K562 (cell line): ENCODE data around the gene ARV1. TPM values are rescaled to one million over a fixed set of nuclear protein-coding genes. Genes with fewer than 3 reads are reported as not detected.

Experiments used
- HLTF ChIP-seq: fragments of 450-650 bp; IDR thresholded peaks from 2 replicates; pipeline ENCODE4 v1.6.1; 2016
- HNRNPL ChIP-seq: fragments of 200-400 bp; formaldehyde crosslinking; IDR thresholded peaks from 2 replicates; pipeline ENCODE4 v1.6.1; 2017; ENCODE audit warnings: low read depth, mild to moderate bottlenecking, low read length
- JUN ChIP-seq, 2 experiments: sonication (generic) in 1 of 2; formaldehyde crosslinking in 1 of 2; IDR thresholded peaks; 2 replicates each; pipeline versions ENCODE4 v1.6.1 to v1.8.0; 2012 to 2022; ENCODE audit warnings: borderline replicate concordance in 2 of 2, mild to moderate bottlenecking in 2 of 2, improper control_type of control experiment in 1 of 2, low read depth in 1 of 2, low read length in 1 of 2, missing genetic modification reagents in 1 of 2
- PCBP1 ChIP-seq: fragments of 200-400 bp; formaldehyde crosslinking; IDR thresholded peaks from 2 replicates; pipeline ENCODE4 v1.6.1; 2018; ENCODE audit warnings: mild to moderate bottlenecking, low read depth, low read length; ENCODE audit not compliant: poor library complexity, severe bottlenecking
- POLR2H ChIP-seq: IDR thresholded peaks from 2 replicates; pipeline ENCODE4 v1.6.1; 2016; ENCODE audit warnings: missing genetic modification characterization, low read depth, mild to moderate bottlenecking, control low read depth, missing compliant biosample characterization, moderate library complexity
- PRMT5 ChIP-seq: sonication (generic); formaldehyde crosslinking; IDR thresholded peaks from 2 replicates; pipeline ENCODE4 v1.5.0; 2020; ENCODE audit warnings: missing genetic modification reagents
- PTTG1 ChIP-seq: fragments of 450-650 bp; IDR thresholded peaks from 2 replicates; pipeline ENCODE4 v1.6.1; 2016; ENCODE audit warnings: low read depth, mild to moderate bottlenecking, missing genetic modification characterization, missing compliant biosample characterization
- SAFB2 ChIP-seq: fragments of 200-400 bp; formaldehyde crosslinking; IDR thresholded peaks from 2 replicates; pipeline ENCODE4 v1.6.1; 2018; ENCODE audit warnings: borderline replicate concordance, low read length, low read depth, moderate library complexity; ENCODE audit not compliant: severe bottlenecking
- SMARCB1 ChIP-seq: IDR thresholded peaks from 2 replicates; pipeline ENCODE4 v1.6.1; 2011; ENCODE audit warnings: improper control_type of control experiment, low read depth; ENCODE audit not compliant: insufficient read length
- ZNF23 ChIP-seq: fragments of 250-450 bp; sonication (Bioruptor Pico); IDR thresholded peaks from 2 replicates; pipeline ENCODE4 v1.4.0; 2020; ENCODE audit warnings: mild to moderate bottlenecking
- ZNF324 ChIP-seq: fragments of 250-450 bp; sonication (Bioruptor Pico); IDR thresholded peaks from 2 replicates; pipeline ENCODE4 v1.4.0; 2020; ENCODE audit warnings: mild to moderate bottlenecking
- ZNF436 ChIP-seq: fragments of 250-450, 450-650 bp; sonication (Bioruptor Pico); formaldehyde crosslinking; IDR thresholded peaks from 2 replicates; pipeline ENCODE4 v1.7.0; 2020; ENCODE audit warnings: mild to moderate bottlenecking
- ZNF583 ChIP-seq: fragments of 250-450 bp; sonication (Bioruptor Pico); IDR thresholded peaks from 2 replicates; pipeline ENCODE4 v1.4.0; 2020
- polyA plus RNA-seq, 8 experiments: library from polyadenylated mRNA; depleted of rRNA in 4 of 8; stranded (reverse) in 5 of 8; unstranded in 3 of 8; fragments of >200 nt; fragmentation: Nextera tagmentation in 2 of 8; fragmentation: Illumina TruSeq in 1 of 8; extraction: Ambion mirVana in 2 of 8; extraction: Trizol in 1 of 8; gene quantifications; 2 replicates each; pipeline versions ENCODE4 v1.2.1 to v1.2.3, GENCODE V29; 2011 to 2014; ENCODE audit warnings: inconsistent platforms in 1 of 8, missing spikeins in 1 of 8
- total RNA-seq, 7 experiments: library from RNA; depleted of rRNA in 6 of 7; stranded (reverse); fragments of >200 nt in 6 of 7; fragmentation: Illumina TruSeq in 2 of 7; extraction: Trizol in 2 of 7; gene quantifications; 2 replicates each; pipeline versions ENCODE4 v1.2.1 to v1.2.3, GENCODE V29; 2011 to 2021; ENCODE audit warnings: low replicate concordance in 1 of 7
- TF ChIP-seq, protein P1 (sequence below), 2 experiments: fragments of 450-650 bp; IDR thresholded peaks; 2 replicates each; pipeline ENCODE4 v1.6.1; 2018; ENCODE audit warnings: mild to moderate bottlenecking in 2 of 2, low read depth in 1 of 2; ENCODE audit not compliant: partially characterized antibody in 2 of 2
- TF ChIP-seq, protein P2 (sequence below): IDR thresholded peaks from 2 replicates; pipeline ENCODE4 v1.6.1; 2011; ENCODE audit warnings: borderline replicate concordance, low read depth, mild to moderate bottlenecking, moderate library complexity, low read length; ENCODE audit not compliant: insufficient read depth, poor library complexity, severe bottlenecking
- TF ChIP-seq, protein P3 (sequence below): sonication (generic); formaldehyde crosslinking; IDR thresholded peaks from 2 replicates; pipeline ENCODE4 v1.8.0; 2022; ENCODE audit warnings: mild to moderate bottlenecking, missing genetic modification reagents
- TF ChIP-seq, protein P4 (sequence below): fragments of 250-450 bp; sonication (Bioruptor Pico); IDR thresholded peaks from 2 replicates; pipeline ENCODE4 v1.5.0; 2020; ENCODE audit warnings: mild to moderate bottlenecking, borderline replicate concordance

The ARV1 gene
- total and polyA plus RNA-seq, 9 of the 15 experiments (the other 6 are each of a cell fraction or from before 2014, with no cell fraction given) = 54.8 to 139 (median 74.0) TPM

DNA sequence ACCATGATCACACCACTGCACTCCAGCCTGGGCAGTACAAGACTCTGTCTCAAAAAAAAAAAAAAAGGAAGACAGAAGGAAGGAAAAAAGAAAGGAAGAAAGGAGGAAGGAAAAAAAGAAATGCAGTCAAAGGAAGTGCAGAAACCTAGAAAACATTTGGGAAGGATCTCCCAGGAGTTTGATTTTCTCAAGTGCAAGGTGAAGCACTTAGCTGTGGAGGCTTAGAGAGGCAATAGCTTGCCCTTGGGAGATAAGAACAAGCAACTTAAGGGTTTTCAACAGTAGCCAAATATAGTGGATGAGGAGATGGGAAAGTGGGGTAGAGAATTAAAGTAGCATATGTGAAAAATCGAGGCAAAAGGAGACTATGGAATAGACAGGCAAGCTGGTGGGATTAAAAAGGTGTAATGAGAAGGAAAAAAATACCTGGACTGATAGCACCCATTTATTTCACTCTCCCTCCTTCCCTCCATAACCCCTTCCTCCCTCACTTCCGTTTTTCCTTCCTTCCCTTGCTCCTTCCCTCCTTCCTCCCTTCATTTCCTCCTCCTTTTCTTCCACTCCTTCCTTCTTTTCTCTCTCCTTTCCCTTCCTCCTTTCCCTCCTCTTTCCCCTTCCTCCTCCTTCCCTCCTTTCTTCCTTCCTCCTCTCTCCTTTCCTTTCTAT, 68.0 kb downstream of the ARV1 start (continued):
- TF ChIP-seq, protein P1, sequence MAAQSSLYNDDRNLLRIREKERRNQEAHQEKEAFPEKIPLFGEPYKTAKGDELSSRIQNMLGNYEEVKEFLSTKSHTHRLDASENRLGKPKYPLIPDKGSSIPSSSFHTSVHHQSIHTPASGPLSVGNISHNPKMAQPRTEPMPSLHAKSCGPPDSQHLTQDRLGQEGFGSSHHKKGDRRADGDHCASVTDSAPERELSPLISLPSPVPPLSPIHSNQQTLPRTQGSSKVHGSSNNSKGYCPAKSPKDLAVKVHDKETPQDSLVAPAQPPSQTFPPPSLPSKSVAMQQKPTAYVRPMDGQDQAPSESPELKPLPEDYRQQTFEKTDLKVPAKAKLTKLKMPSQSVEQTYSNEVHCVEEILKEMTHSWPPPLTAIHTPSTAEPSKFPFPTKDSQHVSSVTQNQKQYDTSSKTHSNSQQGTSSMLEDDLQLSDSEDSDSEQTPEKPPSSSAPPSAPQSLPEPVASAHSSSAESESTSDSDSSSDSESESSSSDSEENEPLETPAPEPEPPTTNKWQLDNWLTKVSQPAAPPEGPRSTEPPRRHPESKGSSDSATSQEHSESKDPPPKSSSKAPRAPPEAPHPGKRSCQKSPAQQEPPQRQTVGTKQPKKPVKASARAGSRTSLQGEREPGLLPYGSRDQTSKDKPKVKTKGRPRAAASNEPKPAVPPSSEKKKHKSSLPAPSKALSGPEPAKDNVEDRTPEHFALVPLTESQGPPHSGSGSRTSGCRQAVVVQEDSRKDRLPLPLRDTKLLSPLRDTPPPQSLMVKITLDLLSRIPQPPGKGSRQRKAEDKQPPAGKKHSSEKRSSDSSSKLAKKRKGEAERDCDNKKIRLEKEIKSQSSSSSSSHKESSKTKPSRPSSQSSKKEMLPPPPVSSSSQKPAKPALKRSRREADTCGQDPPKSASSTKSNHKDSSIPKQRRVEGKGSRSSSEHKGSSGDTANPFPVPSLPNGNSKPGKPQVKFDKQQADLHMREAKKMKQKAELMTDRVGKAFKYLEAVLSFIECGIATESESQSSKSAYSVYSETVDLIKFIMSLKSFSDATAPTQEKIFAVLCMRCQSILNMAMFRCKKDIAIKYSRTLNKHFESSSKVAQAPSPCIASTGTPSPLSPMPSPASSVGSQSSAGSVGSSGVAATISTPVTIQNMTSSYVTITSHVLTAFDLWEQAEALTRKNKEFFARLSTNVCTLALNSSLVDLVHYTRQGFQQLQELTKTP (IDR thresholded peaks at IDR 0.05; ENCODE audit: low read depth in 1 of 2, partially characterized antibody in 2 of 2) = peak in 1 of 2 experiments; percentile 82
- TF ChIP-seq, protein P2, sequence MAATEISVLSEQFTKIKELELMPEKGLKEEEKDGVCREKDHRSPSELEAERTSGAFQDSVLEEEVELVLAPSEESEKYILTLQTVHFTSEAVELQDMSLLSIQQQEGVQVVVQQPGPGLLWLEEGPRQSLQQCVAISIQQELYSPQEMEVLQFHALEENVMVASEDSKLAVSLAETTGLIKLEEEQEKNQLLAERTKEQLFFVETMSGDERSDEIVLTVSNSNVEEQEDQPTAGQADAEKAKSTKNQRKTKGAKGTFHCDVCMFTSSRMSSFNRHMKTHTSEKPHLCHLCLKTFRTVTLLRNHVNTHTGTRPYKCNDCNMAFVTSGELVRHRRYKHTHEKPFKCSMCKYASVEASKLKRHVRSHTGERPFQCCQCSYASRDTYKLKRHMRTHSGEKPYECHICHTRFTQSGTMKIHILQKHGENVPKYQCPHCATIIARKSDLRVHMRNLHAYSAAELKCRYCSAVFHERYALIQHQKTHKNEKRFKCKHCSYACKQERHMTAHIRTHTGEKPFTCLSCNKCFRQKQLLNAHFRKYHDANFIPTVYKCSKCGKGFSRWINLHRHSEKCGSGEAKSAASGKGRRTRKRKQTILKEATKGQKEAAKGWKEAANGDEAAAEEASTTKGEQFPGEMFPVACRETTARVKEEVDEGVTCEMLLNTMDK = no peak
- TF ChIP-seq ZNF324 (CRISPR knock-in tag) = no peak
- no peak for TF ChIP-seq HNRNPL
- TF ChIP-seq HLTF = peak; percentile 71
- TF ChIP-seq POLR2H = no peak
- TF ChIP-seq SAFB2 = no peak
- TF ChIP-seq SMARCB1 = no peak
- no peak for TF ChIP-seq PRMT5 (CRISPR knock-in tag)
- peak; percentile 27; the same call in 1 of the 2 replicates for TF ChIP-seq ZNF23 (CRISPR knock-in tag)
- peak; percentile 83 for TF ChIP-seq ZNF583 (CRISPR knock-in tag)
- TF ChIP-seq JUN (IDR thresholded peaks at IDR 0.05; ENCODE audit: borderline replicate concordance, low read depth, low read length) = no peak
- no peak for TF ChIP-seq JUN (CRISPR knock-in tag; IDR thresholded peaks at IDR 0.05; ENCODE audit: borderline replicate concordance)
- TF ChIP-seq, protein P3, sequence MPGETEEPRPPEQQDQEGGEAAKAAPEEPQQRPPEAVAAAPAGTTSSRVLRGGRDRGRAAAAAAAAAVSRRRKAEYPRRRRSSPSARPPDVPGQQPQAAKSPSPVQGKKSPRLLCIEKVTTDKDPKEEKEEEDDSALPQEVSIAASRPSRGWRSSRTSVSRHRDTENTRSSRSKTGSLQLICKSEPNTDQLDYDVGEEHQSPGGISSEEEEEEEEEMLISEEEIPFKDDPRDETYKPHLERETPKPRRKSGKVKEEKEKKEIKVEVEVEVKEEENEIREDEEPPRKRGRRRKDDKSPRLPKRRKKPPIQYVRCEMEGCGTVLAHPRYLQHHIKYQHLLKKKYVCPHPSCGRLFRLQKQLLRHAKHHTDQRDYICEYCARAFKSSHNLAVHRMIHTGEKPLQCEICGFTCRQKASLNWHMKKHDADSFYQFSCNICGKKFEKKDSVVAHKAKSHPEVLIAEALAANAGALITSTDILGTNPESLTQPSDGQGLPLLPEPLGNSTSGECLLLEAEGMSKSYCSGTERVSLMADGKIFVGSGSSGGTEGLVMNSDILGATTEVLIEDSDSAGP (CRISPR knock-in tag) = no peak
- TF ChIP-seq, protein P4, sequence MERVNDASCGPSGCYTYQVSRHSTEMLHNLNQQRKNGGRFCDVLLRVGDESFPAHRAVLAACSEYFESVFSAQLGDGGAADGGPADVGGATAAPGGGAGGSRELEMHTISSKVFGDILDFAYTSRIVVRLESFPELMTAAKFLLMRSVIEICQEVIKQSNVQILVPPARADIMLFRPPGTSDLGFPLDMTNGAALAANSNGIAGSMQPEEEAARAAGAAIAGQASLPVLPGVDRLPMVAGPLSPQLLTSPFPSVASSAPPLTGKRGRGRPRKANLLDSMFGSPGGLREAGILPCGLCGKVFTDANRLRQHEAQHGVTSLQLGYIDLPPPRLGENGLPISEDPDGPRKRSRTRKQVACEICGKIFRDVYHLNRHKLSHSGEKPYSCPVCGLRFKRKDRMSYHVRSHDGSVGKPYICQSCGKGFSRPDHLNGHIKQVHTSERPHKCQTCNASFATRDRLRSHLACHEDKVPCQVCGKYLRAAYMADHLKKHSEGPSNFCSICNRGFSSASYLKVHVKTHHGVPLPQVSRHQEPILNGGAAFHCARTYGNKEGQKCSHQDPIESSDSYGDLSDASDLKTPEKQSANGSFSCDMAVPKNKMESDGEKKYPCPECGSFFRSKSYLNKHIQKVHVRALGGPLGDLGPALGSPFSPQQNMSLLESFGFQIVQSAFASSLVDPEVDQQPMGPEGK (CRISPR knock-in tag) = no peak
- no peak for TF ChIP-seq ZNF436 (CRISPR knock-in tag)
- TF ChIP-seq PTTG1 (tag) = no peak; the same call in 1 of the 2 replicates
- no peak for TF ChIP-seq PCBP1
